HepG2 (cell line): ENCODE data around the gene SVOP. TPM values are rescaled to one million over a fixed set of nuclear protein-coding genes. Genes with fewer than 3 reads are reported as not detected.
"Not testable (repeated sequence)": the region's sequence is repeated elsewhere in the genome, so short reads cannot be mapped to it uniquely, and the experiment has no call there.

Source experiments
- ATAC-seq: fragments of 200-7000 bp; cut with Tn5 transposase; 3 replicates; pipeline ENCODE4 v1.9.1; 2020; ENCODE audit warnings: mild to moderate bottlenecking, moderate library complexity
- BruUV-seq: library from RNA; stranded (reverse); fragments of 400-500 nt; replicated peaks from 2 replicates; lab custom pipeline; 2021; lab: Mats Ljungman, UMichigan
- CTCF ChIA-PET: fragments of 300-600 bp; formaldehyde crosslinking; extraction: SDS; loops from one replicate; lab custom pipeline; 2021; ENCODE audit warnings: low total read pairs, inconsistent platforms, low intra/inter-chr PET ratio; lab: Yijun Ruan, JAX
- POLR2A ChIA-PET: fragments of 350-600 bp; sonication (Branson Sonifier 250); formaldehyde crosslinking; loops from one replicate; lab custom pipeline; 2020; ENCODE audit warnings: antibody characterized with exemption, inconsistent platforms; lab: Yijun Ruan, JAX
- DNase-seq: peaks from one replicate; pipeline ENCODE4 v3.0.0-alpha.2; 2015; ENCODE audit warnings: low spot score
- FAIRE-seq: peaks from 3 replicates; lab custom pipeline; 2011; peaks lifted over from hg19 to GRCh38; lab: Jason Lieb, UNC
- H2AFZ ChIP-seq: one replicate; pipeline ENCODE4 v1.6.1; 2011; ENCODE audit warnings: low read length, inconsistent platforms
- H3K27ac ChIP-seq: fragments of 300-600 bp; 3 replicates; pipeline ENCODE4 v1.8.0; 2011; ENCODE audit warnings: mixed run types, mild to moderate bottlenecking, mixed read lengths, low read length, inconsistent platforms; ENCODE audit not compliant: insufficient read depth; ENCODE audit errors: extremely low read length
- H3K27me3 ChIP-seq, 2 experiments: fragments of 200-600 bp in 1 of 2; 2 replicates in 1 of 2; 3 replicates in 1 of 2; pipeline versions ENCODE4 v1.6.0 to v1.8.0; 2011; ENCODE audit warnings: low read length in 2 of 2, mild to moderate bottlenecking in 2 of 2, moderate library complexity in 2 of 2, inconsistent platforms in 1 of 2; ENCODE audit not compliant: insufficient read depth in 2 of 2, control insufficient read depth in 1 of 2
- H3K36me3 ChIP-seq, 2 experiments: fragments of 200-600 bp in 1 of 2; replicated peaks in 1 of 2; 2 replicates in 1 of 2; 3 replicates in 1 of 2; pipeline versions ENCODE4 v1.5.1 to v1.8.0; 2011; ENCODE audit warnings: low read length in 2 of 2, inconsistent platforms in 1 of 2; ENCODE audit not compliant: insufficient read depth in 2 of 2, control insufficient read depth in 1 of 2
- H3K4me1 ChIP-seq: 2 replicates; pipeline ENCODE4 v1.5.1; 2012; ENCODE audit warnings: low read length, inconsistent platforms; ENCODE audit not compliant: insufficient read depth
- H3K4me2 ChIP-seq: 2 replicates; pipeline ENCODE4 v1.6.0; 2011; ENCODE audit warnings: low read depth, low read length, inconsistent platforms
- H3K4me3 ChIP-seq, 3 experiments: fragments of 200-600 bp in 1 of 3; sonication (generic), shearing (Covaris generic) in 1 of 3; replicated peaks in 1 of 3; 2 replicates each; pipeline ENCODE4 v1.5.1; 2011 to 2016; ENCODE audit warnings: low read length in 3 of 3, inconsistent platforms in 2 of 3, low read depth in 2 of 3, mild to moderate bottlenecking in 2 of 3, control low read depth in 1 of 3, mixed read lengths in 1 of 3; ENCODE audit not compliant: insufficient read depth in 1 of 3
- H3K79me2 ChIP-seq: one replicate; pipeline ENCODE4 v1.6.1; 2011; ENCODE audit warnings: low read length, inconsistent platforms; ENCODE audit not compliant: insufficient read depth
- H3K9ac ChIP-seq: 2 replicates; pipeline ENCODE4 v1.6.0; 2011; ENCODE audit warnings: mild to moderate bottlenecking, low read depth, low read length, inconsistent platforms; ENCODE audit not compliant: insufficient read depth
- H3K9me3 ChIP-seq: 2 replicates; pipeline ENCODE4 v1.5.1; 2012; ENCODE audit warnings: mild to moderate bottlenecking, low read length
- H4K20me1 ChIP-seq: 2 replicates; pipeline ENCODE4 v1.6.0; 2011; ENCODE audit warnings: inconsistent platforms, mild to moderate bottlenecking, low read length, moderate library complexity; ENCODE audit not compliant: insufficient read depth
- ZSCAN25 ChIP-seq: sonication (generic); formaldehyde crosslinking; IDR thresholded peaks from 2 replicates; pipeline ENCODE4 v1.8.0; 2022; ENCODE audit warnings: mild to moderate bottlenecking, missing genetic modification reagents
- WGBS: methylation state at CpG from one replicate; pipeline ENCODE4 v1.1.6; 2017; ENCODE audit warnings: low lambda C conversion rate; 5-methylcytosine and 5-hydroxymethylcytosine counted together
- in situ Hi-C: cut with HindIII; loops from 2 replicates; pipeline ENCODE4 v1.10.0; 2017; ENCODE audit warnings: low pct_unique_long_range_greater_than_20kb; ENCODE audit not compliant: extremely low pct_ligation_motif_present
- intact Hi-C: fragments of 100-400 bp; cut with micrococcal nuclease; formaldehyde crosslinking; loops from one replicate; pipeline ENCODE4 v1.10.0; 2022; ENCODE audit not compliant: unreplicated experiment
- polyA plus RNA-seq, 8 experiments: library from polyadenylated mRNA; depleted of rRNA in 3 of 8; stranded (reverse) in 7 of 8; unstranded in 1 of 8; fragments of >200 nt; fragmentation: Illumina TruSeq in 4 of 8; extraction: Trizol in 4 of 8; gene quantifications; 2 replicates each; pipeline versions ENCODE4 v1.2.1 to v1.2.3, GENCODE V29; 2011 to 2016; ENCODE audit warnings: low read depth in 4 of 8, missing spikeins in 1 of 8, mixed read lengths in 1 of 8; ENCODE audit not compliant: insufficient read depth in 1 of 8
- total RNA-seq, 5 experiments: library from RNA; depleted of rRNA; stranded (reverse); fragments of >200 nt; fragmentation: Illumina TruSeq; extraction: Trizol; gene quantifications; 2 replicates each; pipeline ENCODE4 v1.2.3, GENCODE V29; 2016; ENCODE audit warnings: low read depth in 1 of 5
- TF ChIP-seq, protein P1 (sequence below): sonication (generic); formaldehyde crosslinking; IDR thresholded peaks from 2 replicates; pipeline ENCODE4 v1.5.0; 2020; ENCODE audit warnings: mild to moderate bottlenecking, missing genetic modification reagents

SVOP gene
- total and polyA plus RNA-seq, 2 of the 13 experiments (the other 11 are each of a cell fraction or from before 2014, with no cell fraction given): not detected

DNA sequence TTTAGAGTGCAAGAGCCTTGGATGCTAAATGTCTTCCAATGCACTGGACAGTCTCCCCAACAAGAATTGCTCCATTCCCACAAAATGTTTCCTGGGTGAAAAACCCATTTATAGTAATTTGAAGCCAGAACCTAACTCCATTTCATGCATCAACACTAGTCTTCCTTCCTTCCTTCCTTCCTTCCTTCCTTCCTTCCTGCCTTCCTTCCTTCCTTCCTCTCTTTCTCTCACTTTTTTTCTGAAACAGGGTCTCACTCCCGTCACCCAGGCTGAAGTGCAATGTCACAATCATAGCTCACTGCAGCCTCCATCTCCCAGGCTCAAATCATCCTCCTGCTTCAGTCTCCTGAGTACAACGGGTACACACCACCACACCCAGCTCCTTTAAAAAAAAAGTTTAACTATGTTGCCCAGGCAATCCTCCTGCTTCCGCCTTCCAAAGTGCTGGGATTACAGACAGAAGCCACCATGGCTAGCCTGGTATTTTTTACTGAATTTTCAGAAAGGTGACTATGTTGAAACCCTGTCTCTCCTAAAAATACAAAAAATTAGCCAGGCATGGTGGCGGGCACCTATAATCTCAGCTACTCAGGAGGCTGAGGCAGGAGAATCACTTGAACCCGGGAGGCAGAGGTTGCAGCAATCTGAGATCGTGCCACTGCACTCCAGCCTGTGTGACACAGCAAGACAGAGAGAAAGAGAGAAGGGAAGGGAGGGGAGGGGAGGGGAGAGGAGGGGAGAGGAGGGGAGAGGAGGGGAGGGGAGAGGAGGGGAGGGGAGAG is 161.5 kb downstream of the SVOP start:
- peak overlapping the region; percentile 99 for H3K4me2 ChIP-seq
- intact Hi-C loops: loop anchor here (5.0 kb wide), 1 partner anchor 297 kb away; the partner anchor contains the start of genes ISCU and SART3
- H3K27me3 ChIP-seq, POLR2A ChIA-PET, H4K20me1 ChIP-seq, H3K9me3 ChIP-seq, FAIRE-seq, H3K36me3 ChIP-seq, CTCF ChIA-PET, BruUV-seq, in situ Hi-C loops, ATAC-seq, DNase-seq, H3K9ac ChIP-seq, H3K27ac ChIP-seq: not testable (repeated sequence)
- peak overlapping the region; percentile 34 for H2AFZ ChIP-seq
- peaks cover 32% of the 10 kb centered on the region for H3K4me1 ChIP-seq
- TF ChIP-seq, protein P1, sequence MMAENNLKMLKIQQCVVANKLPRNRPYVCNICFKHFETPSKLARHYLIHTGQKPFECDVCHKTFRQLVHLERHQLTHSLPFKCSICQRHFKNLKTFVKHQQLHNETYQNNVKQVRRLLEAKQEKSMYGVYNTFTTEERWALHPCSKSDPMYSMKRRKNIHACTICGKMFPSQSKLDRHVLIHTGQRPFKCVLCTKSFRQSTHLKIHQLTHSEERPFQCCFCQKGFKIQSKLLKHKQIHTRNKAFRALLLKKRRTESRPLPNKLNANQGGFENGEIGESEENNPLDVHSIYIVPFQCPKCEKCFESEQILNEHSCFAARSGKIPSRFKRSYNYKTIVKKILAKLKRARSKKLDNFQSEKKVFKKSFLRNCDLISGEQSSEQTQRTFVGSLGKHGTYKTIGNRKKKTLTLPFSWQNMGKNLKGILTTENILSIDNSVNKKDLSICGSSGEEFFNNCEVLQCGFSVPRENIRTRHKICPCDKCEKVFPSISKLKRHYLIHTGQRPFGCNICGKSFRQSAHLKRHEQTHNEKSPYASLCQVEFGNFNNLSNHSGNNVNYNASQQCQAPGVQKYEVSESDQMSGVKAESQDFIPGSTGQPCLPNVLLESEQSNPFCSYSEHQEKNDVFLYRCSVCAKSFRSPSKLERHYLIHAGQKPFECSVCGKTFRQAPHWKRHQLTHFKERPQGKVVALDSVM: peak; percentile 47; the same call in 1 of the 2 replicates
- TF ChIP-seq ZSCAN25 (CRISPR knock-in tag): peak; percentile 30; the same call in 1 of the 2 replicates
- peak overlapping the region in 2 of 3 experiments; percentile 4 to 63; a peak in 2 of 6 replicates for H3K4me3 ChIP-seq
- WGBS: 4% methylated on average over 6 of the region's 6 CpGs
- peaks cover 14% of the 10 kb centered on the region for H3K79me2 ChIP-seq
